KBM-7 (cell line): ENCODE measurements around the gene FLT1.
A peak's percentile ranks its signal among the peaks of the same experiment; 100 is the strongest.

Experiments
- DNase-seq: peaks from one replicate; pipeline ENCODE4 v3.0.0-alpha.2; 2015
- in situ Hi-C: fragments of 300-500 bp; cut with MboI; formaldehyde crosslinking; loops from 2 replicates; pipeline ENCODE4 v1.14.3; 2020; ENCODE audit warnings: low sequenced_read_pairs, low pct_unique_long_range_greater_than_20kb, mixed read lengths

FLT1 gene

DNA sequence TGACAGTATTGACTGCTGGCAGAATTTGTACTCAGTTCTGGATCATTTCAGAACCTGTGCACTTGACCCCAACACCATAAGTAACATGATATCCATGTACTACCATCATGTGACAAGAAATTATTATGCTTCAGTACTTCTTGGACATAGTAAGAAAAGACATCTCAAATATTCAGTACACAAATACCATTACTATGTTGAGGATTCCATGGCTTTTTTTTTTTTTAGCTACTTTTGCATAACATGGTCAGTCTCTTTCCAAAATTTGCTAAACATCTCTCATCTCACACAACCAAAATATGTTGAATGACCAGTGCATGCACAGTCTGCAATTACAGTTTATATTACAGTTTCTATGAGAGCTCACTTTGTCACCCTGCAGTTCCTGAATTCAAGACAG lies 85.3 kb downstream of the FLT1 start:
- no peak for DNase-seq
- in situ Hi-C loops, result no loop called here

DNA sequence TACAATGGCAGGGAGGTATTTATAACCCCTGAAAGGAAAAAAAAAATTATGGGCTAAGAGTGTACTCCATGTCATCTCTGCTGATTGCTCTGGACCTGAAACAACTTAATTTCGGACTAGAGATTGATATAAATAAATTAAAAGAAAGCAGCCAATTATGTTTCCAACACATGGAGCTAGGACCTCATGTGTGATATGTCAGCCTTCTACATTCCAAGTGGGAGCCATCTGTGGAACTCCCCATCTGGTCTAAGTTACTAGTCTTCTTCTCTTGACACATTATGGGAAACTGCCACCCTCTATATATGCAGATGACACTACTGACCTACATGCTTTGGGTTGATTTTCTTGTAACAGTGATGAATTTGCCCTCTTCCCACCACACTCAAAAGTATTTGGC lies 86.1 kb downstream of the FLT1 start:
- in situ Hi-C loops, result no loop called here
- no peak for DNase-seq

GRCh38 chr13:28408235-28408848 lies 86.6 kb downstream of the FLT1 start:
- in situ Hi-C loops, result no loop called here
- DNase-seq, result peak; percentile 95

GRCh38 chr13:28406733-28407266 lies 88.1 kb downstream of the FLT1 start:
- in situ Hi-C loops, result no loop called here
- DNase-seq, result peak; percentile 70

- no peak for DNase-seq
- in situ Hi-C loops, result no loop called here
Measured at GRCh38 chr13:28402057-28402381, 92.9 kb downstream of the FLT1 start.

- in situ Hi-C loops, result no loop called here
Measured at GRCh38 chr13:28401303-28402056, 93.4 kb downstream of the FLT1 start.

GRCh38 chr13:28396053-28396452 lies 98.9 kb downstream of the FLT1 start:
- in situ Hi-C loops, result no loop called here
- no peak for DNase-seq

More at GRCh38 chr13:28401303-28402056, 93.4 kb downstream of the FLT1 start:
- peak; percentile 5 for DNase-seq

DNA sequence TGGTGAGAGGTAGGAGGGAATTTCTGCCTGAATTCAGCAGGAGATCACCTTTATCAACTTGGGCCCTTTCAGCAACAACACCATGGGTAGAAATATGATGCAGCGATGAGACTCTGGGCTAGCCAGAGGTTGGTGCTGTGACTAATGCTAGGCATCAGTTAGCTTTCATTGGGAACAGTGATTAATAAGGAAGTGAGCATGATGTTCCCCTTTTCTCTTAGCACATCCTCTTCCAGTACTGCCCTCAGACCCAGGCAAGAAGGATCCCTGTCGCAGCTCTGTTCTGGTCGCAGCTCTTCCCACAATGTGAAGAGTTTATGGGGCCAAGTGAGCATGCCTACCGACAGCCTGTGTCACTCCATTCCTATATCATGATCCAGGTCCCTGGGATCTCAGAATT lies 100.5 kb downstream of the FLT1 start:
- peak; percentile 49 for DNase-seq
- in situ Hi-C loops, result no loop called here

DNA sequence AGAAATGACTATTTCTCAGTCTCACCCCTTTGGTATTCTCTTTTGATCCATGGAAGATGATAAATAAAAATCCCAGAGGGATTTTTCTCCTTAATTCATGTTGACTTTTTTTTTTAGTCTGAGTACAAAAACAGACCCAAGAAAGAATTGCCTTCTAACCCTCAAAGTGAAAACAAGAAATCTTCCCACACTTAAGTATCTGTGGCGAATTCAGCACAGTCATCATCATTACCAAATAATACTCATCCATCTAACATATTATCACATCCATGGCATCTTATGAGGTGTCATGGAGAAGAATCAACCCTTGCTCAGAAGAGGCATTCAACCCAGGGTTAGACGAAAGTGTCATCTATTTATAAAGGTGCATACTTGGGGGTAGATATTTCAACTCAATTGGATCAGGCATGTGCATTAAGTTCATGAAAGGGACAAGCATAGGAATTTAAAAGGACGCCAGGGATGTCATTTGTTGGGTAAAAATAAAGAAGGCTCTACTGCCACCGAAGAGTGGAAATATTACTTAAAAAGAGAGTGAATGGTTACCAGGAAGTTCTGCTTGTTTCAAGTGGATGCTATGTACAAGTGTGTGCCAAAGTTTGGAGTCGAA lies 101.9 kb downstream of the FLT1 start:
- no peak for DNase-seq
- in situ Hi-C loops, result no loop called here

DNA sequence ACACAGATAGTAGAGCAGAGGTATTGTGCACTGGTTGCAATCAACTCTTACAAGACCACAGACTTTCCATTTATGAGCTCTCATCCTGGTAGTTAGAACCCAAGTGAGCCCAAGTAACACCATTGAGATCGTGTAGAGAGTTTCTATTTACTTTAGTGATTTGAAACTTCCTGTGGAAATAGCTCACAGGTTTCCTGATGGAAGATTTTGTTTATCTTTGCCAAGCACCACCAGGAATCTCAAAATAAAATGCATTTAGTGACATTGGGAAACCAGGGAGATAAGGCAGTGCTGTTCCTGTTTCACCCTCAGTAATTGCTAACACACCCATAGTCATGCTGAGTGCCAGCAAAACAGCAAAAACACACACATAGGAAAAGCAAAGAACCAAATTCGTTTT lies 102.5 kb downstream of the FLT1 start:
- in situ Hi-C loops, result no loop called here
- DNase-seq, result no peak

- in situ Hi-C loops, result no loop called here
- no peak for DNase-seq
Measured at GRCh38 chr13:28387740-28388501, 107.0 kb downstream of the FLT1 start.

DNA sequence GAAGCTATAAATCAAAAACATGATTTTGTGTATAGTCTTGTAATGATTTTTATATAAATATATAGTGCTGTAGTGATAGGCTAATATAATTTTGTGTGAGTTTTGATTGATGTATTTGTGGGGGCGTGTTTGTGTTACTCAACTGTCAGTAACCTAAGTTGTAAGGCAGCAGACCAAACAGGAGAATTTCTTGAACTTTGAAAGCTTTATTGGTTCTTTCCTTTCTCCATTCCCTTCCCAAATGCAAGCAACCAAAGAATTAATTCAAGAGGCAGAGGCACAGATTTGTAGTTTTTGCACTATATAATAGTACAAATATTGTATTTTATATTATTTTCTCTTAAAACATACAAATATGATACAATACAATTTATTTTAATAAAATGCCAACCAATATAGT lies 109.6 kb downstream of the FLT1 start:
- DNase-seq, result no peak
- in situ Hi-C loops, result no loop called here

DNA sequence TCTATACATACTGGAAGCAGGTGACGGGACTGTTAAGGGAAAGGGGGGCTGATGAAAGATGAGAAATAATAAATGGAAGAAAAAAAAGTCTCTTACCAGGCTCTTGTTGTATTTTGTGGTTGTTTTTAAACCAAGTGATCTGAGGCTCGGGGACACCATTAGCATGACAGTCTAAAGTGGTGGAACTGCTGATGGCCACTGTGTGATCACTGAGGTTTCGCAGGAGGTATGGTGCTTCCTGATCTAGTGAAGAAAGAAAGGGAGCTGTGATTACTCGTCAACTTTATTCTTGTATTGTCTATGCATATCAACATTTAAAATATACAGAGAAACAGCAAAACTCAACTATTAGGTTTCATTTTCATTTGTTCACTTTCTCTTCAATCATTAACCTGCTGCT lies 110.1 kb downstream of the FLT1 start:
- no peak for DNase-seq
- in situ Hi-C loops, result no loop called here

DNA sequence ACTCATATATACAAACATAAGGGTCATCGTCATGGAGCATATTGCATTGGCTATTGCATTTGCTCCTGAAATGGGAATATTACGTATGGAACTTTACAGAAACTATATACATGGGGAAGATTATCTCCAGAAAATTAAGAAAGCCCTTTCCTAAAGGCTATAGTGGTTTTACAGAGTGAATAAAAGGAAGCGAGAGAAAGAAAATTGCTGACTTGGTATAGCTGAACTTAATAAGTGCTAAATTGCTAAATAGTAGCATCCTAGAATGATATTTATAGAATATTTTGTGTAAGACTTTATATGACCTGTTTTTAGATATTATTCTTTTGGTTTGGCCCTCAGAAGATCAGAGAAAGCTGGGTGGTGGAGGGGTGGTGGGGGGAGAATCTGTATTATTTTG lies 114.6 kb downstream of the FLT1 start:
- in situ Hi-C loops, result no loop called here
- no peak for DNase-seq

DNA sequence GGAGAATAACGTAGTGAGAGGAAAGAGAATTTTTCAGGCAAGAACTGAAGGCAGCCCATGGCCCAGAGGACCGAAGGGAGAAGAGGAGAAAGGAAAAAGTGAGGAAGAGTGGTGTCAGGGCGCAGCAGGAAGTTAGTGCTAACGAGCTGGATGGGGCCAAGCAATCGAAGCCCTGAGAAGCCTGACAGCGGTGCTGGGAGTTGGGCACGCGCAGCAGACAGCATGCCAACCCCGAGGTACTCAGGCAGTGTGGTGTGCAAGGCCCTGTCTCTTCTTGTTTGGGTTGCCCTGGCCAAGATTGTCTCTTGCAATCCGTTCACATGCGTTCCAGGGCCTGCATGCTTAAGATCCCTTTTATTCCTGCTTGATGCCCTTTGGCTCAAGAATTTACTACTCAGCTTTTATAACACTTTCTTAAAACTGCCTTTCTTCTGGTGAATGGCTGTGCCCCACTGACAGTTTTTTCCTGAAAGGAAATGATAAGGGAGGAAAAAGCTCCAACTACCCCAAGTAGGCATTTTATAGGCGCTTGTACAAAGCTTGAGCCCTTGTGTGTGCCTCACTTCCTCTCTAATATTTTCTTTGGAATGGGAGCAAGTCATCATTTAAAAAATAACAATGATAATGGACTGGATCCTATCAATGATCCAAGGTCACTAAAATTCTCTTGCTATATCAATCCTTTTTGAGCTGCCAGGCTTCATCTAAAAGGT lies 115.4 kb downstream of the FLT1 start:
- no peak for DNase-seq
- in situ Hi-C loops, result no loop called here

DNA sequence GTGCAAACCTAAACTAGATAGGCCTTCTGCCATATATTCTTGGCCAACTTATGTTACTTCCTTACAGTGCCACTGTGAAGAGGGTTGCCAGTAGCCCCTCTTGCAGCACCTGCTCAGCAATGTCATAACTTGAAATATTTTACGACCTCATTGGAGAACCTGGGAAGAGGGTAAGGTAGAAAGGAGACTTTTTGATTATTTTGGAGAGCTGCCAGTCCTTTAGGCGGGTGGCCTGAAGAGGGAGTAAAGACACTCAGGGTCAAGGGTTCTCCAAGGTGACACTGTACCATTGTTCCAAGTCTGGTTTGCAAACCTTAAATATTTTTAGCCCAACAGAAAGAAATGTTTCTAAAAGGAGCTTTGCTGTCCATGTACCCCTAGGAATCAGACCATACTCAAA lies 118.3 kb downstream of the FLT1 start:
- DNase-seq, result no peak
- in situ Hi-C loops, result no loop called here

- in situ Hi-C loops, result no loop called here
- no peak for DNase-seq
Measured at GRCh38 chr13:28375250-28375930, 119.5 kb downstream of the FLT1 start.

- DNase-seq, result peak; percentile 63
- in situ Hi-C loops, result no loop called here
Measured at GRCh38 chr13:28373810-28374209, 121.1 kb downstream of the FLT1 start.

DNA sequence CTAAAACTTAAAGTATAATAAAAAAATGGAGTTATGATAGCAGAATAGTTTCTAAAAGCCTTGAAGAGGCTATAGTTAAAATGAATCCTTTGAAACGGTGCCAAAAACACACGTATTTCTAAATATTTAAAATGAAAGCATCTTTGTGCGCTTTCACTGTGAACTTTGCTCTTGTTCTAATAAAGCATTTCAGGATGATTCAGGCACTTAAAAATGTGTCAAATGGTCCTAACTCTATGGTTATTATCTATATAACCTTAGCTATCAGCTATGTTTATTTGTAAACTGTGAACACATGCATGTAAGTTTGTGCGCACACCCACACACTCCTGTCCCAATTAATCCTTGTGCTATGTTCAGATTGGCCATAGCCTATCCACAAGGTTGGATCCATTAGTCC lies 124.5 kb downstream of the FLT1 start:
- in situ Hi-C loops, result no loop called here
- DNase-seq, result no peak
